ENCODE data around the gene ZDHHC8. TPM values are rescaled to one million over a fixed set of nuclear protein-coding genes. Genes with fewer than 3 reads are reported as not detected.

ZDHHC8 gene
- polyA plus RNA-seq, 2 of the 4 experiments (the other 2 are of a cell fraction): 5.3 to 28.1 TPM

- no peak for TF ChIP-seq NPAS2 (CRISPR knock-in tag; IDR thresholded peaks at IDR 0.05; ENCODE audit: borderline replicate concordance)
- TF ChIP-seq REST (IDR thresholded peaks at IDR 0.05): no peak
- no peak for TF ChIP-seq ZNF302 (CRISPR knock-in tag; IDR thresholded peaks at IDR 0.05)
- TF ChIP-seq, protein P1, sequence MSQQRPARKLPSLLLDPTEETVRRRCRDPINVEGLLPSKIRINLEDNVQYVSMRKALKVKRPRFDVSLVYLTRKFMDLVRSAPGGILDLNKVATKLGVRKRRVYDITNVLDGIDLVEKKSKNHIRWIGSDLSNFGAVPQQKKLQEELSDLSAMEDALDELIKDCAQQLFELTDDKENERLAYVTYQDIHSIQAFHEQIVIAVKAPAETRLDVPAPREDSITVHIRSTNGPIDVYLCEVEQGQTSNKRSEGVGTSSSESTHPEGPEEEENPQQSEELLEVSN (IDR thresholded peaks at IDR 0.05; ENCODE audit: borderline replicate concordance, low read depth): no peak
- TF ChIP-seq RFX5 (IDR thresholded peaks at IDR 0.05): no peak
- no peak for TF ChIP-seq RNF2 (IDR thresholded peaks at IDR 0.05; ENCODE audit: borderline replicate concordance, low read depth)
- no peak for TF ChIP-seq USF2 (IDR thresholded peaks at IDR 0.05)
- TF ChIP-seq NFE2L2 (conservative IDR thresholded peaks at IDR 0.05; ENCODE audit: low read length): no peak
- no peak for TF ChIP-seq PHF8 (IDR thresholded peaks at IDR 0.05; ENCODE audit: borderline replicate concordance, low read depth)
- no peak for TF ChIP-seq TFCP2L1 (CRISPR knock-in tag; IDR thresholded peaks at IDR 0.05)
These were observed 8.9 kb downstream of the ZDHHC8 start (continued) for GRCh38 chr22:20140521-20140964.

- no peak overlapping the region for H3K4me2 ChIP-seq
- ChIA-PET CTCF (interaction anchor here (0.6 kb wide), 1 partner anchor 547 kb away, joined by 4 read pairs; no protein-coding TSS in a partner anchor), POLR2A (no interaction called here)
- no peaks in the 10 kb centered on the region for H3K9me3 ChIP-seq
- no peak for ATAC-seq
- FAIRE-seq: no peak
- no peaks in the 10 kb centered on the region for H3K4me1 ChIP-seq
- TF ChIP-seq SREBF2 (IDR thresholded peaks at IDR 0.05) (no peak), POLR2AphosphoS2 (conservative IDR thresholded peaks at IDR 0.05; ENCODE audit: low read length) (no peak), FOXS1 (CRISPR knock-in tag; IDR thresholded peaks at IDR 0.05) (no peak), RAD21 (conservative IDR thresholded peaks at IDR 0.05 in 1 of 2, IDR thresholded peaks at IDR 0.05 in 1 of 2) (no peak), MAFK (IDR thresholded peaks at IDR 0.05; ENCODE audit: partially characterized antibody) (no peak), CBX2 (IDR thresholded peaks at IDR 0.05; ENCODE audit: borderline replicate concordance, low read depth) (no peak), JUNB (IDR thresholded peaks at IDR 0.05) (no peak), NPAS2 (CRISPR knock-in tag; IDR thresholded peaks at IDR 0.05; ENCODE audit: borderline replicate concordance) (no peak), ATOH8 (CRISPR knock-in tag; IDR thresholded peaks at IDR 0.05; ENCODE audit: low read depth) (no peak)
- TF ChIP-seq, protein P2, sequence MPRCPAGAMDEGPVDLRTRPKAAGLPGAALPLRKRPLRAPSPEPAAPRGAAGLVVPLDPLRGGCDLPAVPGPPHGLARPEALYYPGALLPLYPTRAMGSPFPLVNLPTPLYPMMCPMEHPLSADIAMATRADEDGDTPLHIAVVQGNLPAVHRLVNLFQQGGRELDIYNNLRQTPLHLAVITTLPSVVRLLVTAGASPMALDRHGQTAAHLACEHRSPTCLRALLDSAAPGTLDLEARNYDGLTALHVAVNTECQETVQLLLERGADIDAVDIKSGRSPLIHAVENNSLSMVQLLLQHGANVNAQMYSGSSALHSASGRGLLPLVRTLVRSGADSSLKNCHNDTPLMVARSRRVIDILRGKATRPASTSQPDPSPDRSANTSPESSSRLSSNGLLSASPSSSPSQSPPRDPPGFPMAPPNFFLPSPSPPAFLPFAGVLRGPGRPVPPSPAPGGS (IDR thresholded peaks at IDR 0.05): no peak
- no peak overlapping the region for H3K27ac ChIP-seq
- 74% methylated on average over 14 of the region's 22 CpGs for WGBS (ENCODE audit: missing lambda C conversion rate)
- no peak for DNase-seq (ENCODE audit: low read depth in 1 of 2, low spot score in 1 of 2)
- H3K4me3 ChIP-seq: no peak overlapping the region
These were observed 9.8 kb downstream of the ZDHHC8 start for GRCh38 chr22:20141186-20142077.

Measured in A549 (cell line).